HepG2 (cell line): Measurements from ENCODE around the gene TLCD1. TPM values are rescaled to one million over a fixed set of nuclear protein-coding genes. Genes with fewer than 3 reads are reported as not detected.

Experiments
- DMAP1 ChIP-seq: IDR thresholded peaks from 2 replicates; pipeline ENCODE4 v1.6.1; 2016
- DMTF1 ChIP-seq: sonication (generic); formaldehyde crosslinking; IDR thresholded peaks from 2 replicates; pipeline ENCODE4 v1.4.0; 2020; ENCODE audit warnings: mild to moderate bottlenecking, missing genetic modification reagents
- EEA1 ChIP-seq: sonication (generic); formaldehyde crosslinking; IDR thresholded peaks from 2 replicates; pipeline ENCODE4 v1.5.1; 2020; ENCODE audit warnings: mild to moderate bottlenecking, missing genetic modification reagents, borderline replicate concordance
- ERF ChIP-seq: IDR thresholded peaks from 2 replicates; pipeline ENCODE4 v1.6.1; 2018; ENCODE audit warnings: missing biosample characterization, missing genetic modification reagents
- HDAC2 ChIP-seq: sonication (generic); formaldehyde crosslinking; IDR thresholded peaks from 2 replicates; pipeline ENCODE4 v1.4.0; 2020; ENCODE audit warnings: missing genetic modification reagents
- MIER3 ChIP-seq: IDR thresholded peaks from 2 replicates; pipeline ENCODE4 v1.6.1; 2016; ENCODE audit warnings: missing compliant biosample characterization, borderline replicate concordance
- POLR2G ChIP-seq: fragments of 200-400 bp; formaldehyde crosslinking; IDR thresholded peaks from 2 replicates; pipeline ENCODE4 v1.6.1; 2018; ENCODE audit warnings: mild to moderate bottlenecking, low read depth, low read length, moderate library complexity
- RORA ChIP-seq: sonication (generic); formaldehyde crosslinking; IDR thresholded peaks from 2 replicates; pipeline ENCODE4 v1.5.0; 2020; ENCODE audit warnings: mild to moderate bottlenecking, missing genetic modification reagents, moderate library complexity
- TBL1XR1 ChIP-seq: fragments of 150-350 bp; IDR thresholded peaks from 2 replicates; pipeline ENCODE4 v1.6.1; 2014; ENCODE audit warnings: borderline replicate concordance, low read length; ENCODE audit not compliant: partially characterized antibody
- ZFP37 ChIP-seq: sonication (generic); formaldehyde crosslinking; IDR thresholded peaks from 2 replicates; pipeline ENCODE4 v1.4.0; 2020; ENCODE audit warnings: missing genetic modification reagents, borderline replicate concordance
- polyA plus RNA-seq, 8 experiments: library from polyadenylated mRNA; depleted of rRNA in 3 of 8; stranded (reverse) in 7 of 8; unstranded in 1 of 8; fragments of >200 nt; fragmentation: Illumina TruSeq in 4 of 8; extraction: Trizol in 4 of 8; gene quantifications; 2 replicates each; pipeline versions ENCODE4 v1.2.1 to v1.2.3, GENCODE V29; 2011 to 2016; ENCODE audit warnings: low read depth in 4 of 8, missing spikeins in 1 of 8, mixed read lengths in 1 of 8; ENCODE audit not compliant: insufficient read depth in 1 of 8
- total RNA-seq, 5 experiments: library from RNA; depleted of rRNA; stranded (reverse); fragments of >200 nt; fragmentation: Illumina TruSeq; extraction: Trizol; gene quantifications; 2 replicates each; pipeline ENCODE4 v1.2.3, GENCODE V29; 2016; ENCODE audit warnings: low read depth in 1 of 5
- TF ChIP-seq, protein P1 (sequence below): sonication (generic); formaldehyde crosslinking; IDR thresholded peaks from 2 replicates; pipeline ENCODE4 v1.9.0; 2022; ENCODE audit warnings: missing genetic modification reagents, mild to moderate bottlenecking, borderline replicate concordance
- TF ChIP-seq, protein P2 (sequence below): IDR thresholded peaks from 2 replicates; pipeline ENCODE4 v1.4.0; 2020; ENCODE audit warnings: mild to moderate bottlenecking, missing genetic modification reagents
- TF ChIP-seq, protein P3 (sequence below): IDR thresholded peaks from 2 replicates; pipeline ENCODE4 v1.6.1; 2016; ENCODE audit warnings: low read depth, missing genetic modification reagents, missing compliant biosample characterization
- TF ChIP-seq, protein P4 (sequence below): sonication (generic); formaldehyde crosslinking; IDR thresholded peaks from 2 replicates; pipeline ENCODE4 v1.5.0; 2020; ENCODE audit warnings: missing genetic modification reagents, mild to moderate bottlenecking, borderline replicate concordance

TLCD1 gene
- total and polyA plus RNA-seq, 2 of the 13 experiments (the other 11 are each of a cell fraction or from before 2014, with no cell fraction given), result 14.9 to 19.6 TPM

DNA sequence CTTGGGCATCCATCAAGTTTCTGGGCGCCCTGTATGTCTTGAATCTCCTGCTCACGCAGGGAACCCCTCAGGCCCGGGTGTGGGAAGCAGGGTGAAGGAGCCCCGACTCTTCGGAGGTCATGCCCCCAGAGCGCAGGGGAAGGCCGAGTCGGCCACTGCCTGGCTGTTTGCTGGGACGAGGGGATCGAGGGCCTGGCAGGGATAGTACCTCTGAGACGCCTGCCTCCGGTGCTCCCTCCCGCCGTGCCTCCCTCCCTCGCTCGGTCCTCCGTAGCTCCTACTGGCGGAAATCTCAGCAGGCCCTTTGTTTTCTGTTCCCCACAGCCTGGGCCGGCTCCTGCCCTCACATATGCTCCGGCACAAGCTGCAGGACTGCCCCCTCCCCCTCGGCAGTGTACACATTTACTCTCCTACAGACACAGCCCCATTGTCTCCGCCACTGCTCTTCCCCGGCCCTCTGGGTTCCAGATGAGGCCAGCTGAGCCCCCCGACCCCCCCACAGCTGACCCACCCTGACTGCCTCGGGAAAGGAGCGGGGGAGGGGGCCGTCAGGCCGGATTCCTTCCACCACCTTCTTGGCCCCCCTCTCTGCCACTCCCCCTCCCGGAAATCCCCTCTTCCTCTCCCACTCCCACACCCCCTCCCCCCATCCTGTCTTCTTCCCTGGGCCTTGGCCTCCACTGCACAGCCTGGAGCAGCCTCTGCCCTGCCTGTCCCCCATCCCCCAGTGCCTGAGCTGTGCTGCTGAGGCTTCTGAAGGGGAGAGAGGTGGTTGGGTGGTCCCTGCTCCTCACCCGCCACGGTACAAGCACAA is 19.1 kb upstream of the TLCD1 start (continued):
- TF ChIP-seq HDAC2 (CRISPR knock-in tag), result peak; percentile 68
- peak; percentile 83 for TF ChIP-seq POLR2G
- TF ChIP-seq MIER3 (CRISPR knock-in tag), result no peak
- TF ChIP-seq ZFP37, result no peak
- TF ChIP-seq ERF, result 0 out of 2 replicates have a peak, but pooled peaks have one; percentile 18
- no peak; the same call in 1 of the 2 replicates for TF ChIP-seq EEA1 (CRISPR knock-in tag)
- TF ChIP-seq, protein P1, sequence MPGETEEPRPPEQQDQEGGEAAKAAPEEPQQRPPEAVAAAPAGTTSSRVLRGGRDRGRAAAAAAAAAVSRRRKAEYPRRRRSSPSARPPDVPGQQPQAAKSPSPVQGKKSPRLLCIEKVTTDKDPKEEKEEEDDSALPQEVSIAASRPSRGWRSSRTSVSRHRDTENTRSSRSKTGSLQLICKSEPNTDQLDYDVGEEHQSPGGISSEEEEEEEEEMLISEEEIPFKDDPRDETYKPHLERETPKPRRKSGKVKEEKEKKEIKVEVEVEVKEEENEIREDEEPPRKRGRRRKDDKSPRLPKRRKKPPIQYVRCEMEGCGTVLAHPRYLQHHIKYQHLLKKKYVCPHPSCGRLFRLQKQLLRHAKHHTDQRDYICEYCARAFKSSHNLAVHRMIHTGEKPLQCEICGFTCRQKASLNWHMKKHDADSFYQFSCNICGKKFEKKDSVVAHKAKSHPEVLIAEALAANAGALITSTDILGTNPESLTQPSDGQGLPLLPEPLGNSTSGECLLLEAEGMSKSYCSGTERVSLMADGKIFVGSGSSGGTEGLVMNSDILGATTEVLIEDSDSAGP (CRISPR knock-in tag), result peak; percentile 18; the same call in 1 of the 2 replicates
- TF ChIP-seq, protein P2, sequence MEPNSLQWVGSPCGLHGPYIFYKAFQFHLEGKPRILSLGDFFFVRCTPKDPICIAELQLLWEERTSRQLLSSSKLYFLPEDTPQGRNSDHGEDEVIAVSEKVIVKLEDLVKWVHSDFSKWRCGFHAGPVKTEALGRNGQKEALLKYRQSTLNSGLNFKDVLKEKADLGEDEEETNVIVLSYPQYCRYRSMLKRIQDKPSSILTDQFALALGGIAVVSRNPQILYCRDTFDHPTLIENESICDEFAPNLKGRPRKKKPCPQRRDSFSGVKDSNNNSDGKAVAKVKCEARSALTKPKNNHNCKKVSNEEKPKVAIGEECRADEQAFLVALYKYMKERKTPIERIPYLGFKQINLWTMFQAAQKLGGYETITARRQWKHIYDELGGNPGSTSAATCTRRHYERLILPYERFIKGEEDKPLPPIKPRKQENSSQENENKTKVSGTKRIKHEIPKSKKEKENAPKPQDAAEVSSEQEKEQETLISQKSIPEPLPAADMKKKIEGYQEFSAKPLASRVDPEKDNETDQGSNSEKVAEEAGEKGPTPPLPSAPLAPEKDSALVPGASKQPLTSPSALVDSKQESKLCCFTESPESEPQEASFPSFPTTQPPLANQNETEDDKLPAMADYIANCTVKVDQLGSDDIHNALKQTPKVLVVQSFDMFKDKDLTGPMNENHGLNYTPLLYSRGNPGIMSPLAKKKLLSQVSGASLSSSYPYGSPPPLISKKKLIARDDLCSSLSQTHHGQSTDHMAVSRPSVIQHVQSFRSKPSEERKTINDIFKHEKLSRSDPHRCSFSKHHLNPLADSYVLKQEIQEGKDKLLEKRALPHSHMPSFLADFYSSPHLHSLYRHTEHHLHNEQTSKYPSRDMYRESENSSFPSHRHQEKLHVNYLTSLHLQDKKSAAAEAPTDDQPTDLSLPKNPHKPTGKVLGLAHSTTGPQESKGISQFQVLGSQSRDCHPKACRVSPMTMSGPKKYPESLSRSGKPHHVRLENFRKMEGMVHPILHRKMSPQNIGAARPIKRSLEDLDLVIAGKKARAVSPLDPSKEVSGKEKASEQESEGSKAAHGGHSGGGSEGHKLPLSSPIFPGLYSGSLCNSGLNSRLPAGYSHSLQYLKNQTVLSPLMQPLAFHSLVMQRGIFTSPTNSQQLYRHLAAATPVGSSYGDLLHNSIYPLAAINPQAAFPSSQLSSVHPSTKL (CRISPR knock-in tag), result peak; percentile 56; the same call in 1 of the 2 replicates
- TF ChIP-seq, protein P3, sequence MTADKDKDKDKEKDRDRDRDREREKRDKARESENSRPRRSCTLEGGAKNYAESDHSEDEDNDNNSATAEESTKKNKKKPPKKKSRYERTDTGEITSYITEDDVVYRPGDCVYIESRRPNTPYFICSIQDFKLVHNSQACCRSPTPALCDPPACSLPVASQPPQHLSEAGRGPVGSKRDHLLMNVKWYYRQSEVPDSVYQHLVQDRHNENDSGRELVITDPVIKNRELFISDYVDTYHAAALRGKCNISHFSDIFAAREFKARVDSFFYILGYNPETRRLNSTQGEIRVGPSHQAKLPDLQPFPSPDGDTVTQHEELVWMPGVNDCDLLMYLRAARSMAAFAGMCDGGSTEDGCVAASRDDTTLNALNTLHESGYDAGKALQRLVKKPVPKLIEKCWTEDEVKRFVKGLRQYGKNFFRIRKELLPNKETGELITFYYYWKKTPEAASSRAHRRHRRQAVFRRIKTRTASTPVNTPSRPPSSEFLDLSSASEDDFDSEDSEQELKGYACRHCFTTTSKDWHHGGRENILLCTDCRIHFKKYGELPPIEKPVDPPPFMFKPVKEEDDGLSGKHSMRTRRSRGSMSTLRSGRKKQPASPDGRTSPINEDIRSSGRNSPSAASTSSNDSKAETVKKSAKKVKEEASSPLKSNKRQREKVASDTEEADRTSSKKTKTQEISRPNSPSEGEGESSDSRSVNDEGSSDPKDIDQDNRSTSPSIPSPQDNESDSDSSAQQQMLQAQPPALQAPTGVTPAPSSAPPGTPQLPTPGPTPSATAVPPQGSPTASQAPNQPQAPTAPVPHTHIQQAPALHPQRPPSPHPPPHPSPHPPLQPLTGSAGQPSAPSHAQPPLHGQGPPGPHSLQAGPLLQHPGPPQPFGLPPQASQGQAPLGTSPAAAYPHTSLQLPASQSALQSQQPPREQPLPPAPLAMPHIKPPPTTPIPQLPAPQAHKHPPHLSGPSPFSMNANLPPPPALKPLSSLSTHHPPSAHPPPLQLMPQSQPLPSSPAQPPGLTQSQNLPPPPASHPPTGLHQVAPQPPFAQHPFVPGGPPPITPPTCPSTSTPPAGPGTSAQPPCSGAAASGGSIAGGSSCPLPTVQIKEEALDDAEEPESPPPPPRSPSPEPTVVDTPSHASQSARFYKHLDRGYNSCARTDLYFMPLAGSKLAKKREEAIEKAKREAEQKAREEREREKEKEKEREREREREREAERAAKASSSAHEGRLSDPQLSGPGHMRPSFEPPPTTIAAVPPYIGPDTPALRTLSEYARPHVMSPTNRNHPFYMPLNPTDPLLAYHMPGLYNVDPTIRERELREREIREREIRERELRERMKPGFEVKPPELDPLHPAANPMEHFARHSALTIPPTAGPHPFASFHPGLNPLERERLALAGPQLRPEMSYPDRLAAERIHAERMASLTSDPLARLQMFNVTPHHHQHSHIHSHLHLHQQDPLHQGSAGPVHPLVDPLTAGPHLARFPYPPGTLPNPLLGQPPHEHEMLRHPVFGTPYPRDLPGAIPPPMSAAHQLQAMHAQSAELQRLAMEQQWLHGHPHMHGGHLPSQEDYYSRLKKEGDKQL (CRISPR knock-in tag), result no peak
- no peak for TF ChIP-seq DMTF1
- TF ChIP-seq DMAP1, result peak; percentile 29; the same call in 1 of the 2 replicates
- no peak for TF ChIP-seq RORA (CRISPR knock-in tag)
- TF ChIP-seq, protein P4, sequence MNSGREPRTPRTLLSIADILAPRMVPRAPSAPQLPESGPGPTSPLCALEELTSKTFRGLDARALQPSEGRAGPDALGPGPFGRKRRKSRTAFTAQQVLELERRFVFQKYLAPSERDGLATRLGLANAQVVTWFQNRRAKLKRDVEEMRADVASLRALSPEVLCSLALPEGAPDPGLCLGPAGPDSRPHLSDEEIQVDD (CRISPR knock-in tag), result no peak
- TF ChIP-seq TBL1XR1, result no peak
